ENCODE measurements around the gene CNTROB.

Gene CNTROB

GRCh38 chr17:7931709-7932482 is at the start of gene CNTROB, which contains the start of gene TRAPPC1 (continued):
- TF ChIP-seq REST (tag by site-specific recombination; IDR thresholded peaks at IDR 0.05) (peak; percentile 45), ZNF792 (tag by site-specific recombination; IDR thresholded peaks at IDR 0.05) (peak; percentile 45; the same call in 1 of the 2 replicates), SALL2 (tag by site-specific recombination; IDR thresholded peaks at IDR 0.05; ENCODE audit: borderline replicate concordance) (no peak), ZBTB17 (tag by site-specific recombination; IDR thresholded peaks at IDR 0.05) (no peak; the same call in 1 of the 2 replicates), ZNF10 (tag by site-specific recombination; IDR thresholded peaks at IDR 0.05) (no peak; the same call in 1 of the 2 replicates), ZSCAN23 (tag by site-specific recombination; IDR thresholded peaks at IDR 0.05) (peak; percentile 95), ZNF132 (tag by site-specific recombination; IDR thresholded peaks at IDR 0.05; ENCODE audit: borderline replicate concordance) (no peak), ZNF48 (tag by site-specific recombination; IDR thresholded peaks at IDR 0.05) (no peak), ZBTB26 (tag by site-specific recombination; optimal IDR thresholded peaks at IDR 0.05) (peak; percentile 95), ZNF558 (tag by site-specific recombination; IDR thresholded peaks at IDR 0.05) (no peak; the same call in 1 of the 2 replicates), ZNF449 (tag by site-specific recombination; IDR thresholded peaks at IDR 0.05) (no peak), ZNF398 (tag by site-specific recombination; IDR thresholded peaks at IDR 0.05) (peak; percentile 100), ZNF837 (tag by site-specific recombination; IDR thresholded peaks at IDR 0.05) (no peak), ZNF645 (tag by site-specific recombination; IDR thresholded peaks at IDR 0.05) (0 out of 2 replicates have a peak, but pooled peaks have one; percentile 32), ZNF184 (tag by site-specific recombination; IDR thresholded peaks at IDR 0.05) (no peak)

- H3K4me3 ChIP-seq (ENCODE audit: low read depth, low read length), result no peak overlapping the region
- no peaks in the 10 kb centered on the region for H3K9me3 ChIP-seq (ENCODE audit: control insufficient read depth, insufficient read depth, low read depth, low read length)
- ChIA-PET CTCF (interaction anchor here (0.7 to 2.1 kb wide), 6 partner anchors 15 to 268 kb away, joined by 3 to 23 read pairs (median 4); partner anchors contain the start of gene FXR2), POLR2A (interaction anchor here (0.5 kb wide), 1 partner anchor 272 kb away, joined by 4 read pairs; no protein-coding TSS in a partner anchor)
- peaks cover 11% of the 10 kb centered on the region for H3K4me1 ChIP-seq (ENCODE audit: control insufficient read depth, insufficient read depth, low read length)
- TF ChIP-seq ZNF366 (tag by site-specific recombination; conservative IDR thresholded peaks at IDR 0.05) (0 out of 2 replicates have a peak, but pooled peaks have one; percentile 22), ZNF155 (tag by site-specific recombination; IDR thresholded peaks at IDR 0.05) (no peak), KLF1 (tag by site-specific recombination; IDR thresholded peaks at IDR 0.05) (no peak)
- H3K36me3 ChIP-seq (ENCODE audit: control insufficient read depth in 2 of 2, insufficient read depth in 1 of 2, low read length in 2 of 2), result peaks cover 29 to 46% of the 10 kb centered on the region in 2 experiments
- H3K27ac ChIP-seq (ENCODE audit: extremely low read depth, low read depth, low read length), result no peak overlapping the region
These were observed 49.4 kb upstream of the CNTROB start for GRCh38 chr17:7882629-7883028.

Data from HEK293 (cell line).